D721Med (cell line): ENCODE data around the gene FN3K.

Experiments
- DNase-seq: peaks from one replicate; pipeline ENCODE4 v3.0.0; 2011; ENCODE audit warnings: low spot score; ENCODE audit not compliant: insufficient read length
- FAIRE-seq: peaks from 2 replicates; lab custom pipeline; 2011; peaks lifted over from hg19 to GRCh38; lab: Jason Lieb, UNC
- TF ChIP-seq, protein P1 (sequence below): IDR thresholded peaks from 2 replicates; pipeline ENCODE4 v1.5.1; 2012; ENCODE audit warnings: mild to moderate bottlenecking, control low read depth; ENCODE audit not compliant: insufficient read depth; ENCODE audit errors: missing control alignments

FN3K gene

DNA sequence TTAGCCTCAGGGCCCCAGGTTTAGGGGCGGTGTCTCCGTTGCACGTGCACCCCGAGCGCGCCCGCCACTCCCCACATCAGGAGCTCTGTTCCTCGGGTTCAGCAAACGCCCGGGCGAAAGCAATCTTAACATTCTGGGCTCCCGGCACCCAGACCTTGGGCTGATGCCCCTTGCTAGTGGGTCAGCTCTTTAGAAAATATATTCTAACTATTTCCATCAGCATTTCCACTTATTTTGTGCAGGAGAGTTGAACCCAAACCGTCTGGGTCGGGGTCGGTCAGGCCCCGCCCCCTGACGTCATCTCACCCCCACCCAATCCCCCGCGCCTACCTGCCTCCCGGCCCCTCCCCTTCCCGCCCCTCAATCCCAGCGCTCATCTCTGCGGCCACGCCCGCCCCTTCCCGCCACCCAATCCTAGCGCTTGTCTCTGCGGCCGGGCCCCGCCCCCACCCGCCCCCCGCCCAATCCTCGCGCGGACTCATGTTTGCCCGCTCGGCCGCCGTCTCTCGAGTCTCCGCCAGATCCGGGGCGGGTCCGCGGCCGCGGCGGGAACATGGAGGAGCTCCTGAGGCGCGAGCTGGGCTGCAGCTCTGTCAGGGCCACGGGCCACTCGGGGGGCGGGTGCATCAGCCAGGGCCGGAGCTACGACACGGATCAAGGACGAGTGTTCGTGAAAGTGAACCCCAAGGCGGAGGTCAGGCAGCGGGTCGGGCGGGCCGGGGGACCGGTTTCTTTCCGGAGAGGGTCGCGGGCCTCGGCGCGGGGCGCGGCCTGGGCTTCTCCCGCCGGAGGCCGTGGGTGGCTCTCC lies 19.0 kb upstream of the FN3K start, which contains the start of gene FN3KRP:
TSS of gene FN3KRP (plus strand) at position 504 of the 808 bp plus-strand sequence. CDS start at position 554, 50 bp downstream.
- DNase-seq (peak; percentile 99), FAIRE-seq (no peak)
- TF ChIP-seq, protein P1, sequence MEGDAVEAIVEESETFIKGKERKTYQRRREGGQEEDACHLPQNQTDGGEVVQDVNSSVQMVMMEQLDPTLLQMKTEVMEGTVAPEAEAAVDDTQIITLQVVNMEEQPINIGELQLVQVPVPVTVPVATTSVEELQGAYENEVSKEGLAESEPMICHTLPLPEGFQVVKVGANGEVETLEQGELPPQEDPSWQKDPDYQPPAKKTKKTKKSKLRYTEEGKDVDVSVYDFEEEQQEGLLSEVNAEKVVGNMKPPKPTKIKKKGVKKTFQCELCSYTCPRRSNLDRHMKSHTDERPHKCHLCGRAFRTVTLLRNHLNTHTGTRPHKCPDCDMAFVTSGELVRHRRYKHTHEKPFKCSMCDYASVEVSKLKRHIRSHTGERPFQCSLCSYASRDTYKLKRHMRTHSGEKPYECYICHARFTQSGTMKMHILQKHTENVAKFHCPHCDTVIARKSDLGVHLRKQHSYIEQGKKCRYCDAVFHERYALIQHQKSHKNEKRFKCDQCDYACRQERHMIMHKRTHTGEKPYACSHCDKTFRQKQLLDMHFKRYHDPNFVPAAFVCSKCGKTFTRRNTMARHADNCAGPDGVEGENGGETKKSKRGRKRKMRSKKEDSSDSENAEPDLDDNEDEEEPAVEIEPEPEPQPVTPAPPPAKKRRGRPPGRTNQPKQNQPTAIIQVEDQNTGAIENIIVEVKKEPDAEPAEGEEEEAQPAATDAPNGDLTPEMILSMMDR = no peak

DNA sequence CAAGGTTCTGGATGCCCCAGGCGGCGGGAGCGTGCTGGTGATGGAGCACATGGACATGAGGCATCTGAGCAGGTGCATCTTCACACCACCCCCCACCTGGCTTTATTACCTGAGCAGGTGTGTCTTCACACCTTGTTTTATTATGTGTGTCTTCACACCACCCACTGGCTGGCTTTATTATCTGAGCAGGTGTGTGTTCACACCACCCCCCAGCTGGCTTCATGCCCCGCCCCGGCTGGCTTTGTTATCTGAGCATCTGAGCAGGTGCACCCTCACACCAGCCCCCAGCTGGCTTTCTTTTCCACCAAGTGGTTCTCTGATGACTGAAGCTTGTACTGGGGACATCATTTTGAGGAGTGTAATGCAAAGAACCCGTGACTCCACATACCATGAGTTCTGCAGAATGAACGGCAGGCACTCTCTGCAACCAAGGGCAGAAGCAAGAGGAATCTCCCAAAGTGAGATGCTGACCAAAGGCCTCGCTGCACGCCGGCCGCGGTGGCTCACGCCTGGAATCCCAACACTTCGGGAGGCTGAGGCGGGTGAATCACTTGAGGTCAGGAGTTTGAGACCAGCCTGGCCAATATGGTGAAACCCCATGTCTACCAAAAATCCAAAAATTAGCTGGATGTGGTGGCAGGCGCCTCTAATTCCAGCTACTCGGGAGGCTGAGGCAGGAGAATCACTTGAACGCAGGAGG lies 16.3 kb upstream of the FN3K start:
- TF ChIP-seq, protein P1 = no peak
- DNase-seq (no peak), FAIRE-seq (no peak)

DNA sequence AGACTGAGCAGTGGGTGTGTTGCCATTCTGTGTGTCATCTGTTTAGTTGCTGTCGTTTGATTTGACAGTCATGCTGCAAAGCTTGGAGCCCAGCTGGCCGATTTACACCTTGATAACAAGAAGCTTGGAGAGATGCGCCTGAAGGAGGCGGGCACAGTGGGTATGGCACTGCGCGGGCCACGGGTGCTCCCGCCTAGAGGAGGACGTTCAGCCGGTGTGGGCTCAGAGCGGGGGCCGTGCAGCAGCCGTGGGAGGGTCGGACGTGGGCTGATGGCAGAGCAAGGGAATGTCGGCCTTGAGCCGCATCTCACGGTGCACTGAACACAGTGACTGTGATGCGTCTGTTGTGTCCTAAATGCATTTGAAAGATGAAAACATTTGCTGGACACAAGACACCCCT lies 15.2 kb upstream of the FN3K start:
- TF ChIP-seq, protein P1 = no peak
- no peak for DNase-seq
- no peak for FAIRE-seq

GRCh38 chr17:82722341-82723013 lies 12.9 kb upstream of the FN3K start:
- DNase-seq (no peak), FAIRE-seq (no peak)

DNA sequence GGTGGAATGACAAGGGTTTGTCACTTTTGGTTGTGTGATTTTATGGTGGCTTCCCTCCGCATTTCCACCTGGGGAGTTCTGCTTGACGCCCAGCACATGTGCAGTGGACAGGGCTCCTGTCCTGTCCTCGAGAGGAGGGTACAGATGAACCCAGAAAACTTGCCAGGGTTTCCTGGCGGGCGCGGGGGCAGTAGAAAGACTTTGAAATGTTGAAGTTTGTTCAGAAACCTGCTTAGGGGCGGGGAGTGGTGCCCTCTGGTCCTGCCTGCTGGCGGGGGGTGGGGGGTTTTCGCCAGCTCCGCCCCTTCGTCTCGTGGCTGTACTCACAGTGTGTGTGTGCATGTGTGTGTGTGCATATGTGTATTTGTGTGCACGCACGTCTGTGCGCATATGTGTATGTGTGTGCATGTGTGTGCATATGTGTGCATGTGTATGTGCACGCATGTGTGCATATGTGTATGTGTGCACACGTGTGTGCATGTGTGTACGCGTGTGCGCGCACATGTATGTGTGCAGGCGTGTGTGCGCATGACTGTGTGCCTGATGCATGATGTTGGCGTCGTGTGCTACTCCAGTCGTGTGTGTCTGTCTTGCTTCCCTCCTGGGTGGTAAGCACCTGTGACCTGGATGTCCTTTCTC lies 12.1 kb upstream of the FN3K start:
- TF ChIP-seq, protein P1 = no peak
- FAIRE-seq = no peak

More at GRCh38 chr17:82722341-82723013, 12.9 kb upstream of the FN3K start:
- TF ChIP-seq, protein P1 = no peak

GRCh38 chr17:82726427-82726826 lies 9.0 kb upstream of the FN3K start:
- TF ChIP-seq, protein P1 = no peak
- no peak for FAIRE-seq

More for the DNA sequence above, 12.1 kb upstream of the FN3K start:
- DNase-seq = no peak

More at GRCh38 chr17:82726427-82726826, 9.0 kb upstream of the FN3K start:
- no peak for DNase-seq
